Kidney tubule cell (primary cell): ENCODE data around the gene CDRT15L2.
"Not testable (repeated sequence)": the region's sequence is repeated elsewhere in the genome, so short reads cannot be mapped to it uniquely, and the experiment has no call there.

Source experiments
- DNase-seq: peaks from one replicate; pipeline ENCODE4 v3.0.0-alpha.2; 2018; ENCODE audit warnings: low spot score

Gene CDRT15L2

DNA sequence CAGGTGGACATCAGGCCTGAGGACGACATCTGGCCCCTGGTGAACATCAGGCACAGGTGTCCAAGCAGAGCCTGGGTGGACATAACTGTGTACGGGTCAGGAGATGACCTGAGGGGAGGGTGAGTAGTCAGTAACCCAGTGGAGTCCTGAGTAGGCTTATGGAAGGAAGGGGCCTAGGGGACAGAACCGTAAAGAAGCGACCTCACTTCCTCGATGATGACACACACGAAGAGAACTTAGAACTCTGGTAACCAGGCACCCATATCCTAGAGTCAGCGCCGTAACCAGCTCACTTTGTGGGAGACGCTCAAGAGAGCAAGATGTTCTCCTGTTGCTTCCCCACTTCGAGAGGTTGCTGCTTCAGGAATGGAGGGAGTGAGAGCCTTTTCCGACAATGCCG is at the start of gene CDRT15L2:
CDRT15L2 (plus strand) TSS at position 301 of the 400 bp plus-strand sequence; CDS start at position 321, 20 bp downstream.
- DNase-seq = not testable (repeated sequence)

DNA sequence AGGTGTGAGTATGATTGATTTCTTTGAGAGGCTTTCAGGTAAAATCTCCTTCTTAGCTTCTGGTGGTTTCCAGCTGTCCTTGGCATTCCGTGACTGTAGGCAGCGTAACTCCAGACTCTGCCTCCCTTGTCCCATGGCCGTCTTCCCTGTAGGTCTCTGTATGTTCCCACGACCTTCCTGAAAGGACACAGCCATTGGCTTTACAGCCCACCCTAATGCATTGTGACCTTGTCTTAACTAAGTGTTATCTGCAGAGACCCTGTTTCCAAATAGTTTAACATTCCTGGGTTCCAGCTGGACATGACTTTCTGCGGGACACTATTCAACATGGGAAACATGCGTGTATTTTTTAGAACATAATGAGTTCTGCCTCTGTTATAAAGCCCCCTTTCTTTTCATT is 49.4 kb upstream of the CDRT15L2 start:
- not testable (repeated sequence) for DNase-seq

DNA sequence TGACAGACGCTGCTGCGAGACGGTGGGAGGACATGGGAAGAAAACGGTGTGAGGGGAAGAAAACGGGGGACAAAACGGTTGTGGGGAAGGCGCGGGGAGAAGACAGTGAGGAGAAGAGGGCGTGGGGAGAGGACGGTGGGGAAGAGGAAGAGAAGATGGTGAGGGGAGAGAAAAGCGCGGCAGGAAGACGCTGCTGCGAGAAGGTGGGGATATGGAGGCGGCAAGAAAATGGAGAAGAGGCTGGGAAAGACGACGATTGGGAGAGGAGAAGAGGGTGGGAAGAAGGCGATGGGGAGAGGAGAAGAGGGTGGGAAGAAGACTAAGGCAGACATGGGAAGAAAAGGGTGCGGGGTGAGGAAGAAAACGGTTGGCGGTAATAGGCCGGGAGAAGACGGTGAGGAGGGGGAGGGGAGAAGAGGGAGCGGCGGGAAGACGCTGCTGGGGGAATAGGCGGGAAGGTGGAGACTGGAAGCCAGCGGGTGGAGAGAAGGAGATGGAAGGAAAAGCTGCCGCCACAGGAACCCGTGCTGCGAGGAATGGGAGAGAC is 46.9 kb upstream of the CDRT15L2 start:
- DNase-seq = peak; percentile 1

DNA sequence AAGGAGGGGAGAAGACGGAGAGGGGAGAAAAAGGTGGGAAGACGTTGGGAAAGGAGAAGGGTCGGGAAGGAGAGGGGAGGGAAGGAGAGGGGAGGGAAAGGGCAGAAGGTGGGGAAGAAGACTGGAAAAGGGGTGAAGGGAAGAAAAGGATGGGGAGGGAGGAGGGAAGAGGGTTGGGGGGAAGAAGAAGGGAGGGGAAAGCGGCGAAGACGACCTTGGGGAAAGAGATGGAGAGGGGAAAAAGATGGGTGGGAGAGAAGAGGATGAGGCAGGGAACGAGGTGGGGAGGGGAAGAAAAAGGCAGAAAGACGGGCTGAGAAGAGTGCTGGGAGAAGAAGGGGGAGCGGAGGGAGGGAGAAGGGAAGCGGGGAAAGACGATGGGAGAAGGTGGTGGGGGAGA is 46.3 kb upstream of the CDRT15L2 start:
- not testable (repeated sequence) for DNase-seq

DNA sequence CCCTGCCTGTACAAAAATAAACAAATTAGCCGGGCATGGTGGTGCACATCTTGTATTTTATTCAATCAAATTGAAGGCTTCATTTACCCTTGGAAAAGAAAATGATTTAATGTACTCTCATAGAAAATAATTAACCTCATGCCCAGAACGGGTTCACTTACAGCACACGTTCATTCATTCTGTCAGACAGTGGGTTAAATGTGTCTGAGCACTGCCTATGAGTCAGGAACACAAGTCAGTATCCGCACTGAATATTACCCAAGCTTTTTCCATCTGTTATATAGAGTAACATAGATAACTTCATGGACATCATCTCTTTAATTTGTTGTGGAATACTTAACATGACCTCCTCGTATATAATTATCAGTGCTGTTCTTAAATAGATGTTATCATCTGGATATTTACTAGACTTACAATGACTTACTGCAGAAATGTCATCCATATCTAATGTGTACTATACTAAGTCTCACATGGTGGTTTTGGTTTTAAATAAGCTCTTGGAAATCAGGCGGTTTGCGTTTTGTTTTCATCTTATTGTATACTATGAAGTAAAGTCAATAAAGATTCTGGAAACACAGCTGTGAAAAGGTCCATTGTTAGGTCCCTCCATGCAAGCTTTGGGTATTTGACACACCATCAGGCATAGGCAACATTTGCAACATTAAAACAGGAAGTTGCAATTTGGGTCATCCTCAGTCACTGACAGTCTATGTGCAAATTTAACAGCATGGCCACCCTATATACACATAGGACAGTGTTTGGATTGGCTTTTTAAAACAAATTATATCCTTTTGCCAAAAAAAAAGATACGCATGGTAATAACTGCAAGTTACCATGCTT is 44.6 kb upstream of the CDRT15L2 start:
- DNase-seq = not testable (repeated sequence)

DNA sequence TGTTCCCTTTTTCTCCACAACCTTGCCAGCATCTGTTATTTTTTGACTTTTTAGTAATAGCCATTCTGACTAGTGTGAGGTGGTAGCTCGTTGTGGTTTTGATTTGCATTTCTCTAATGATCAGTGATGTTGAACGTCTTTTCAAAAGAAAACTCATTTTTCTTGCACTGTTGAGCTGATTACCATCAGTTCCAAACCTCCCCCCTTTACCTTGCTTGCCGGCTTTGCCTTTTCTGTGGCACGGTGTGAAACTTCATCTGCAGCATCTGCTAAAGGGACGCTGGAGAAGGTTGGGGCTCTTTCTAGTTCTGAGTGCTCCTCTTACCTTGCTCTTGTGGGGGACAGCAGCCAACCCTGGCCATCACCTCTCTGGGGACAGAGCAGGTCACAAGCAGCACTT is 39.1 kb upstream of the CDRT15L2 start:
- not testable (repeated sequence) for DNase-seq

DNA sequence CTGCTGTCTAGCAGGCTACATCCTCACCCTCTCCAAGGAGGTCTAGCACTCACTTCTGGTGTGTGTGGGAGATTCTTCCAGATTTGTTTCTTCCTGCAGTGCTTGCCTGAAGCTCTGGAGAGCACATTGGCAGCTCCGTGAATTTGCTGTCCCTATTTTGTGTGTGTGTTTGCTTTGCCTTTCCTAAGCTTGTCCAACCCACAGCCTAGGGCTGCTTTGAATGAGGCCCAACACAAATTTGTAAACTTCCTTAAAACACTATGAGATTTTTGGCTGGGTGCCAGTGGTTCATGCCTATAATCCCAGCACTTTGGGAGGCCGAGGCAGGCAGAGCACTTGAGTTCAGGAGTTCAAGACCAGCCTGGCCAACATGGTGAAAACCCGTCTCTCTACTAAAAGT is 38.7 kb upstream of the CDRT15L2 start:
- DNase-seq = not testable (repeated sequence)

DNA sequence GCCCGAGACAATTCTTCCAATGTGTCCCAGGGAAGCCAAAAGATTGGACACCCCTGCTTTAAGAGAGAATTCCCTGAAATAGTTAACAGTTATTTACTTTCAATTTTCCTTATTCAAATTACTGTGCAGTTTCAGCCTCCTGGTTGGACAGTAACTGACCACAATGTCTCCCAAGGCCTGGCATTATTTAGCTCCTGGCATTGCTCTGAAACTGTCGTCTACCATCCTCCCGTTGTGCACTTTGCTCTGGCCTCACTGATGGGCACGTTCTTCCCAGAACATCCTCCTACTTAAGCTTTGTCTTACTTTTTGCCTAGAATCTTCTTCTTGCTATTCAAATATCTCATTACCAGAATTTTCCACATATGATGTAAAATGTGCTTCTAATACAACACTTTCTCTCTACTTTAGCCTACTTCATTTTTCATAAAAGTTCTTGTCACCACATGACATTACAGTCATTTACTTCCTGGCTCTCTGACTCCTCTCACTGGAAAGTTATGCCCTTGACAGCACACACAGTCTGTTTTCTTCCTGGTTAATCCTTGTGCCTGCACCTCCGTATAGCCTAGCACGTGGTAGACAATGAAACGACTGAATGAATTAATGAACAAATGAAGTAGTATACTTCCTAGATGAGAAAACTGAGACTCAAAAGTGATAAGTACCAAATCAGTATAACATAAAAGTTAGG is 37.5 kb upstream of the CDRT15L2 start:
- DNase-seq = peak; percentile 9

DNA sequence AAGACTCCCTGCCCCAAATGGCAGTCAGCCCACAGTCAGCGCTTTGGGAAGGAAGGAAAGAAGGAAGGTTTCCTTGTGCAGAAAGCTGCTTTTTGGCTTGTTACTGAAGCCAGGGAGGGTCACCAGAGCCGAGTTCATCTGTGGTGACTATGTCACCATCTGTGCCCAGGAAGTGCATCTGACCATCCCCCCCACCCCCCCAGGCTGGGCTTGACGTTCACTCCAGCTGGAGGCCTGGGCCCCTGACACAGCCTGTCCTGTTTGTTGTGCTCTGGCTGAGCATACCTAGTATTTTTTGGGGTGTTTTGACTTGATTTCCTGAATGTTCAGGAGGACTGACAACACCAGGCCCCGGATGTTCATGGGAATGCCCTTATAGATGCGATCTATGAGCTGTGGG is 31.6 kb upstream of the CDRT15L2 start:
- not testable (repeated sequence) for DNase-seq

DNA sequence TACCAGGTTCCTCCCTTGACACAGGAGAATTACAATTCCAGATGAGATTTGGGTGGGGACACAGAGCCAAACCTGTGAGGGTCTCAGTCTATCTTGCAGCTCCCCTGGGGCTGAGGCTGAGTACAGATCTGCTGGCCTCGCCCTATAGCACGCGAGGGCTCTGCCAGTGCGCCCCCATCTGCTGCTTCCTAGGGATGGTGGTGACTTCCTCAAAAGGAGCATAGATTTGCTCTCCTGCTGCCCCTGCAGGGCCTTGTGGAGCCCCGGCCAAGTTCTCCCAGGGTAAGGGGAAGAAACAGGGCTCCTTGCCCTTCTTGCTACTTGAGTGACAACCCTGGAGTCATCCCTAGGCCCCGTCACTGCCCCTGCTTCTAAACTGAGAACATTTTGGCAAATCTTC is 26.6 kb upstream of the CDRT15L2 start:
- DNase-seq = not testable (repeated sequence)

DNA sequence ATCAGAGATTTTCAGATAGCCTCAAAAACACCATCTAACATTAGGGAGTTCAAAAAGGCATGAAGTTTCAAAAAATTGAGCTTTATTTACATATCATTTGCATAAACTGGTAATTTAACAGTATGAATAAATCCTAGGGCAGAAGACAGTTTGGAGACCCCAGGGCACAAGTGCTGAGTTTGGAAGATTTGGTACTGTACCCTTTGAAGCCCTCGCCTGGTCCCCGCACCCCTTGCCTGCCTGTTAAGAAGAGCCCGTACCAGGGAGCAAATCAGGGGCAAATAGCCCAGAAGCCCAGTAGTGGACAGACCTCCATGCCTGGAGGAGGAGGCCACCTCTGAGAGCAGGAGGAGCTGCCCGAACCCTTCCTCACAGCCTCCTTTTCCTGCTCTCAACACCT is 24.8 kb upstream of the CDRT15L2 start:
- DNase-seq = not testable (repeated sequence)

DNA sequence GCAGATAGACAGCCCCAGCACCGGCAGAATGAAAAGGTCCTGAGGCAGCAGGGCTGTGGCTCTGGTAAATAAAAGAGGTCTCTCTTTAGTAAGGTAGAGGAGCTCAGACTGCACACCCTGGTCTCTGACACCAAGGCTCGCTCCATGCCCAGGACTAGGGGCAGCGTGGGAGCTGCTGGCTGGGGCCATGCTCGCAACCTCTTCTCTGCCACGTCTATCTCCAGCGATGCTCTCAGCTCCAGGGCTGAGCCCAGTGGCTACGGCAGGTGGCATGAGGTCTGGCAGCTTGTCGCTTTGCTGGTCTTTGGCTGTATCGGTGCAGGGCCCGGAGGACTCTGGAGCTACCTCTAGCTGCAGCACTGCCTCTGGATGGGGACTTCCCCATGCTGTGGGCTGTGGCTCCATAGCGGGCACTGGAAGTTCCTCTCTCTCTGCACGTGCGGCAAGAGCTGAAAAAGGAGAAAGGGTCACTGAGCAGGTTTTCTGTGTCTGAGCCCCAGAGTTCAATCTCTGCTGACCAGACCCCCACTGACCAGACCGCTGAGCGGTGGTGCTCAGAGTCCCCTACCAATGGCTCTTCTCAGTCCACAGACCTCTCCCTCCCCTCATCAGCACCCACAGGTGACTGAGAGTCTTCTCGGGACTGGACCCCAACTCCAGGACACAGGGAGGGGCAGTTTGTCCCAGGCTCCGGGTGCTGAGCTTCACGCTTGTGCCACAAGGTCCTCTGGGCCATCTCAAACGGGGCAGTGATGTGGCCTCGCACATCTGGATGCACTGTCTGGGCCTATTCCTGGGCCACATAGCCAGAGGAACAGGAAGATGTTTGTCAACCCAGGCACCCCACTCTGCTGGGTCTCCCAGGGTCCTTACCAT is 24.2 kb upstream of the CDRT15L2 start:
- not testable (repeated sequence) for DNase-seq

DNA sequence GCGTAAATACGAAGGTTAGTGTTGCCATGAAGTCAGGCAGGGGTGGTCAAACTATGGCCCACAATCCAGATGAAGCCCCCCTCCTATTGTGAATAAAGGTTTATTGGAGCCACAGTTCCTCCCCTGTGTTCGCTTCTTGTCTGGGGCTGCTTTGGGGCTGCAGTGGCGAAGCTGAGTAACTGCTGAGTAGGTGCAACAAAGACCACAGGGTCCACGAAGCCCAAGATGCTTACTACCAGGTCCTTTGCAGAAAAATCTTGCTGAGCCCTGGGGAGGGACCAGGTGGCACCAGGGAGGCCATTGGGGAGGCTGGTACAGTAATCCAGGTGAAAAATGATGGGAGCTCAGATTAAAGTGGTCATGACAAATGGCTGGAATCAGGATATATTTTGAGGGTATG is 21.4 kb upstream of the CDRT15L2 start:
- DNase-seq = not testable (repeated sequence)

DNA sequence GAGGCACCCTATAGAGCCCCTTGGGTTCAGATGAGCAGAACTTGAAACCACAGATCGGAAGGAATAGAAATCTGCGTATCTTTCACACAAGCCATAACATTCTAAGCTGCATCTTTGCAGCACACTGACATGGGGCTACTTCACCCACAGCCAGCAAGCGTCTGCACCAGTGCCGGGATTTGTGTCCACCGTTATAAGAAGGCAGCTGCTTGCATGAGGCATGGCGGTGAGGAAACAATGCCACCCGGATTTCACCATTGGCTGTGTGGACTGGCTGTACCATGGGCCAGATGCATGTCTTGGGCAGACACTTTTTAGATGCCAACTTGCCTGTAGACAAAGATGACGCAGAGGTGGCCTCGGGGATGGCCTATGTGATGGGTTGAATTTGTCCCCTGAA is 20.5 kb upstream of the CDRT15L2 start:
- not testable (repeated sequence) for DNase-seq

DNA sequence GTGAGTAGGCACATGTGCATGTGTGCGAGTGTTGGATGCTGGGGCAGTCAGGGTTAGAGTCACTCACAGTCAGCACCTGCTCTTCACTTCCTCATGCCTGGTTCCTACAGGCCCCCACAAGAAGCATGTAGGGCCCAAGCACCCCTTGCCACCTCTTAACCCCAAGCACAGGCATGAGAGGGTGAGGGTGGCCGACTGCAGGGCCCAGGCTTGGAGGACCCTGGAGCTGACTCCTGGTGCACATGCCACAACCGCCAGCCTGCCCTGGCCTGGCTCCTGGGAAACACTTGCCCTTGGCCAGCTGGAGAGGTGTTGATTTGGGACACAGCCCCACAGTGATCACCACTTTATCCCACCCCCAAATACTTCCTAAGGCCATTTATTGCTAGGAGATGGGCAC is 16.9 kb upstream of the CDRT15L2 start:
- no peak for DNase-seq

DNA sequence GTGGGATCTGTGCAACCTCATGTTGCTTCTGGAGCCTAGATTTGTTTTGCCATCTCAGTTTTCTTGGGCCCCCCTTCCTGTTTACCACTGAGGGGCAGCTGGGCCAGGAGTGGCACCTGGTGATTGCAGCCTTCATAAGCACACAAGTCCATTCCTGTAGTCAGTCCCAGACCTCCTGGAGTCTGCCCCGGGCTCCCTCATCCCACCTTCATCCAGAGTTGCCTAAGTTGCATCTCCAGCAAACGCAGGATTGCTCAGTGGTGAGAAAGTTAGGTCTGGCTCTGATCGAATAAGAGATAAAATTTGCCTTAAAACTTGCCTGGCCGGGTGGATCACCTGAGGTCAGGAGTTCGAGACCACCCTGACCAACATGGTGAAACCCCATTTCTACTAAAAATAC is 14.3 kb upstream of the CDRT15L2 start:
- DNase-seq = not testable (repeated sequence)

DNA sequence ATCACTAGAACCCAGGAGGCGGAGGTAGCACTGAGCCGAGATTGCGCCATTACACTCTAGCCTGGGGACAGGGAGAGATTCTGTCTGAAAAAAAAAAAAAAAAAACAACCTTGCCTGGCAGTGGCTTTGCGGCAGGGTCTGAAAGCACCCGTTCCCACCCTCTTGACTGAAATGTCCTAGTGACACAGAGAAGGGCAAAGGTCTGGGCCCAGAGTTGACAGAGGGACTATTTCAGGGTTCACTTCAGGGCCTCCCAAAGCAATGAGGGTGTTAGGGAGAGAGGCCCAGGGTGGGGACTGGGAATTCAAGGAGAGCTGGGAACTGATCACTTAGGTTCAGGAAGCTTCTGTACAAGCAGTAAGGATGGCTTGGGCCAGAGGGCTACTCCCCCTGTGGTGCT is 13.8 kb upstream of the CDRT15L2 start:
- no peak for DNase-seq

DNA sequence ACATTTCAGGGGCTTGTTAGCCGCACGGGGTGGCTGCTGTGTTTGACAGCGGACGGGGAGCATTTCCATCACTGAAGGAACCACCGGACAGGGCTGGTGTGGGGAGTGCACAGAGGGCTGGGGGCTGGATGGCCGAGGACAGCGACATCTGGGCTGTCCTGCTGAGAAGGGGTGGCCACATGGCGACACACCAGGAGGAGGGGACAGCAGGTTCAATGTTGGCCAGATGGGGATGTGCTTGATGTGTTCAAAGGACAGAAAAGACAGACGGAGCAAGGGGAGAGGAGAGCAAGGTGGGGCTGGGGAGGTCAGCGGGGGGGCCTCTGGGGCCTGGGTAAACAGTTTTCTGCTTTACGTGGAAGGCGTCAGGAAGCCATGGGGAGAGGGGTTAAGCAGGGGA is 12.8 kb upstream of the CDRT15L2 start:
- not testable (repeated sequence) for DNase-seq

DNA sequence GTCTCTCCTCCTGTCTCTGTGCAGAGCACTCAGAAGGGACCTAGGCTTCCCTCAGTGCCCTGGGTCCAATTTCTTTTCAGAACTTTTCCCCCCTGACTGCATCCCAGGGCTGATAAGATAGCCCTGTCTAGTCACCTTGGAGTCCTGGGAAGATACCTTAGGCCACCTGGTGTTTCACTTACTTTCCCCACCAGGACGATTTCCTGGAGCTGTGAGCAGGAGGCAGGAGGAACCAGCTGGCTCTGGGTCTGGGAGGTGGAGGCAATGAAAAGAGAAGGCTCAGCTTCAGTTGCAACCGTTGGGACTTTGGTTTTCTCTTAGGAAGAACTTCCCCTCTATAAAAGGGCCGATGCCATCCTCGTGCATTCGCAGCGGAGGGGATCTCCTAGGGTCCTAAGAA is 12.1 kb upstream of the CDRT15L2 start:
- not testable (repeated sequence) for DNase-seq

DNA sequence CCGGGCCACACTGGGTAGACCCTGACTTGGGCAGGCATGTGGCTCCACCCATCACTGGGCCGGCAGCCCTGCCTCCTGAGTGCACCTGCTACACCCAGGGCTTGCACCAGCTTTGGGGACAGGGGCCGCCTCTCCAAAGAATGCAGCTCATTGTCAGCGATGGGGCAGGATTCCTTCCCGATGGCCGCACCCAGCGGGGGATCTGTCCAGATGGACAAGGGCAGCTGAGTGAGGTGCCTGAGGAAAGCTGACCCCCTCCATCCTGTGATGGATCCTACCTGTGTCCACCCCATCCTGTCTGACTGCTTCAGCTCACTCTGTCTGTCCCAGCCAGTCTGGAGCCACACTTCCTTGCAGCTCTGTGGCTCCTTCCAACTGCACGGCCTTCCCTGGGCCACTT is 10.9 kb upstream of the CDRT15L2 start:
- DNase-seq = not testable (repeated sequence)

DNA sequence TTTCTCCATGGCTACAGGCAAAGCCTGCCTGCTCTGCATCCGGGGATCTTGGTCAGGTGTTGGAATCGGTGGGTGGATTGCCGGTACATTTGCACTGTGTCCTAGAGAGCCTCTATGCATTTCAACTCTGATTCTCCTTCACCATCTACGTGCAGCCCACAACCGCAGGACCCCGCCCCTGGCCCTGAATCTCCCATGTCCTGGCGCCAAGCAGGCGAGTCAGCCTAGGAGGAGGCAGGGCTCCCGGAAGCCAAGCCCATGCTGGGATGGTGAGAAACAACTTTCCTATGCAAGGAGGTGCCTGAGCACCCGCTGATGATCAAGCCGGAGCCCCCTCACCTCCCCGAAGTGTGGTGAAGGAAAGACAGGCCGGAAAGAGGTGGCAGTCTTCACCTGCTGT is 7.9 kb upstream of the CDRT15L2 start:
- not testable (repeated sequence) for DNase-seq

DNA sequence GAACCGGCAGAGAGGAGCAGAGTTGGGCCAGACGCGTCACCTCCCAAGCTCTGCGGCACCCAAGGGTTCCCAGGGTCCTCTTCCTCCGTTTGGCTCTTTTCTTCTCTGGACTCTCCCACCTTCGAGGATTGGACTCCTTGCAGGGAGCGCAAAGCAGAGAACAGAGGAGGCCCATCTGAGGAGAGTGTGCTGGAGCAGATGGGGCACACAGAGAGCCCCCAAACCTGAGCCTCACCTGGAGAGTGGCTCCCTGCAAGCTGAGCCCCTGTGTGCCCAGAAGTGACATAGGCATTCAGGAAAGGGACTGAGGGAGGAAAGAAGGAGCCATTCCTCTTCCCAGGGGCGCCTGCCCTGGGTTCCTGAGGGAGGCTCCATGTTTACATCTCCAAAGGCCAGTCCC is 6.3 kb upstream of the CDRT15L2 start:
- DNase-seq = not testable (repeated sequence)
